Activated T-helper 2 cell treated with anti-CD3 and anti-CD28 coated beads, Interferon-gamma antibody, Interleukin-2, Interleukin-4, amounts not matched to agents 10 μg/mL and 5 μg/mL and 100 μg/mL, durations not matched to agents 14 hours and 24 hours and 36 hours (primary cell): Measurements from ENCODE around the gene MPP3. TPM values are rescaled to one million over a fixed set of nuclear protein-coding genes. Genes with fewer than 3 reads are reported as not detected.

Experiments
- total RNA-seq: library from RNA; stranded (reverse); gene quantifications from 2 replicates; pipeline ENCODE4 v1.2.3, GENCODE V29; 2022

Gene MPP3
- total RNA-seq, 1 donor from 2014 or later, result 0.14 TPM

Other genes with a start within 250 kb of the MPP3 start
- 1.4 and 1.8 TPM in 2 replicates for gene MEOX1, start 171.2 kb downstream of the MPP3 start, total RNA-seq
- not detected in 2 replicates for gene SOST, start 74.4 kb downstream of the MPP3 start, total RNA-seq
- gene DUSP3, start 54.2 kb downstream of the MPP3 start, total RNA-seq, result 12.6 and 14.8 TPM in 2 replicates
- gene CFAP97D1, start 52.7 kb downstream of the MPP3 start, total RNA-seq, result not detected in 2 replicates
- not detected in 2 replicates for gene CD300LG, start 14.0 kb upstream of the MPP3 start, total RNA-seq
- gene MPP2, start 74.4 kb upstream of the MPP3 start, total RNA-seq, result 1.2 and 1.4 TPM in 2 replicates
- not detected in 2 replicates for gene PPY, start 109.3 kb upstream of the MPP3 start, total RNA-seq
- 0.18 TPM in 1 of 2 replicates, not detected in the other for gene PYY, start 120.8 kb upstream of the MPP3 start, total RNA-seq
- 0.28 and 0.82 TPM in 2 replicates for gene NAGS, start 171.5 kb upstream of the MPP3 start, total RNA-seq
- gene TMEM101, start 181.8 kb upstream of the MPP3 start, total RNA-seq, result 29.5 and 29.9 TPM in 2 replicates
- 81.4 and 88.4 TPM in 2 replicates for gene LSM12, start 233.5 kb upstream of the MPP3 start, total RNA-seq
- gene G6PC3, start 237.6 kb upstream of the MPP3 start, total RNA-seq, result 36.3 and 39.2 TPM in 2 replicates